Measurements from ENCODE around the gene SLC26A11.

SLC26A11 gene

GRCh38 chr17:80185968-80186367, 34.3 kb upstream of the SLC26A11 start:
- DNase-seq (ENCODE audit: extremely low read depth, low read depth) = no peak
- no peak for TF ChIP-seq CTCF (IDR thresholded peaks at IDR 0.05; ENCODE audit: low read depth, low read length, missing control alignments)

GRCh38 chr17:80187090-80187489, 33.1 kb upstream of the SLC26A11 start:
- no peak overlapping the region for H3K4me3 ChIP-seq (replicated peaks; ENCODE audit: low read depth, low read length)
- no peak for DNase-seq (ENCODE audit: extremely low read depth, low read depth)
- TF ChIP-seq CTCF (IDR thresholded peaks at IDR 0.05; ENCODE audit: low read depth, low read length, missing control alignments) = no peak

More at GRCh38 chr17:80185968-80186367, 34.3 kb upstream of the SLC26A11 start:
- no peak overlapping the region for H3K4me3 ChIP-seq (replicated peaks; ENCODE audit: low read depth, low read length)

- H3K4me3 ChIP-seq (replicated peaks; ENCODE audit: low read depth, low read length) = no peak overlapping the region
- TF ChIP-seq CTCF (IDR thresholded peaks at IDR 0.05; ENCODE audit: low read depth, low read length, missing control alignments) = no peak
Observed at GRCh38 chr17:80187515-80187941, 32.7 kb upstream of the SLC26A11 start.

GRCh38 chr17:80189611-80190010, 30.6 kb upstream of the SLC26A11 start:
- no peak overlapping the region for H3K4me3 ChIP-seq (replicated peaks; ENCODE audit: low read depth, low read length)
- DNase-seq (ENCODE audit: extremely low read depth, low read depth) = no peak
- TF ChIP-seq CTCF (IDR thresholded peaks at IDR 0.05; ENCODE audit: low read depth, low read length, missing control alignments) = no peak

More at GRCh38 chr17:80187515-80187941, 32.7 kb upstream of the SLC26A11 start:
- no peak for DNase-seq (ENCODE audit: extremely low read depth, low read depth)

GRCh38 chr17:80190716-80191115, 29.5 kb upstream of the SLC26A11 start:
- TF ChIP-seq CTCF (IDR thresholded peaks at IDR 0.05; ENCODE audit: low read depth, low read length, missing control alignments) = no peak
- no peak for DNase-seq (ENCODE audit: extremely low read depth, low read depth)
- no peak overlapping the region for H3K4me3 ChIP-seq (replicated peaks; ENCODE audit: low read depth, low read length)

GRCh38 chr17:80191192-80191591, 29.0 kb upstream of the SLC26A11 start:
- no peak for DNase-seq (ENCODE audit: extremely low read depth, low read depth)
- no peak for TF ChIP-seq CTCF (IDR thresholded peaks at IDR 0.05; ENCODE audit: low read depth, low read length, missing control alignments)
- no peak overlapping the region for H3K4me3 ChIP-seq (replicated peaks; ENCODE audit: low read depth, low read length)
